Left lung (tissue), 10 donors: ENCODE data around the gene PCSK5. TPM values are rescaled to one million over a fixed set of nuclear protein-coding genes. Genes with fewer than 3 reads are reported as not detected.

Source experiments
- ATAC-seq: fragments of 200-7000 bp; cut with Tn5 transposase; one replicate; pipeline ENCODE4 v1.9.1; 2020; ENCODE audit warnings: moderate library complexity
- DNase-seq, 4 donors: peaks; one replicate each; pipeline ENCODE4 v3.0.0-alpha.2; 2013 to 2020
- H3K27ac ChIP-seq, 2 donors: fragments of 200-600 bp; sonication (generic) in 1 of 2; one replicate each; pipeline versions ENCODE4 v1.5.0 to v1.8.0; 2020 to 2021
- H3K27me3 ChIP-seq, 2 donors: fragments of 200-600 bp; sonication (generic) in 1 of 2; one replicate each; pipeline versions ENCODE4 v1.5.0 to v1.8.0; 2020 to 2021
- H3K36me3 ChIP-seq, 2 donors: fragments of 200-600 bp; sonication (generic) in 1 of 2; one replicate each; pipeline versions ENCODE4 v1.5.0 to v1.8.0; 2020 to 2021
- H3K4me1 ChIP-seq, 2 donors: fragments of 200-600 bp; one replicate each; pipeline ENCODE4 v1.8.0; 2021
- H3K4me3 ChIP-seq, 2 donors: fragments of 200-600 bp; sonication (generic) in 1 of 2; one replicate each; pipeline versions ENCODE4 v1.5.0 to v1.8.0; 2020 to 2021; ENCODE audit warnings: mild to moderate bottlenecking in 1 of 2
- H3K9me3 ChIP-seq, 2 donors: fragments of 200-600 bp; sonication (generic) in 1 of 2; one replicate each; pipeline versions ENCODE4 v1.5.0 to v1.8.0; 2020 to 2021
- intact Hi-C, 2 donors: fragments of 100-400 bp; cut with DNase I; formaldehyde crosslinking; loops; one replicate each; pipeline versions ENCODE4 v1.11.2 to v1.14.2; 2022
- polyA plus RNA-seq, 6 donors: library from polyadenylated mRNA; unstranded; fragments of 120-200 nt; gene quantifications; one replicate each; pipeline ENCODE4 v1.2.1, GENCODE V29; 2013; ENCODE audit not compliant: insufficient read length in 6 of 6
- total RNA-seq, 2 donors: library from RNA; stranded (reverse); fragmentation: NEBNext Ultra II Directional; extraction: Animal tissue kit (Norgen Biotek cat#: 25700); gene quantifications; one replicate each; pipeline ENCODE4 v1.2.1, GENCODE V29; 2021
- TF ChIP-seq, protein P1 (sequence below), 2 donors: fragments of 200-600 bp; sonication (generic) in 1 of 2; IDR thresholded peaks; one replicate each; pipeline versions ENCODE4 v1.5.0 to v1.8.0; 2021; ENCODE audit warnings: antibody characterized with exemption in 2 of 2
- donor health status: DM: no; HTN: yes; CAD: no.
- donor health status: DM: no; HTN: no; CAD: no.

The PCSK5 gene
- total and polyA plus RNA-seq, 8 donors = 6.8 to 20.3 (median 11.3) TPM

DNA sequence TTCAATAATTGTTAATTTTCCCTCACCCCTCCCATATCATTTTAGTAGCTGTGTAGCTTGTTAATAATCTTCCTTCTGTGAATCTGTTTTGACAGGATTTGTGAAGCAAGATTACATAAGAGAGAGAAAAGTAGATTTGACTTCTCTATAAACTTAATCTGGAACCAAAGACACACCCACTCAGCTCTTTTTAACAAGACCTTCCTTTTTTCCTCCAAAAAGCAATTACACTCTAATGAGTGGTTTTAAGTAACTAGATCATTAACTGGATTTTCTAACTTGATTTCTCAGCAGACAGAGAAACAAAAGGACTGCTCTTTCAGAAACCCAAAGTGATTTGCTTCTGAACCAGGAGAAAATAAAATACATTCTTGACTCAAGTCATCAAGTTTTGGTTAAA lies 481.9 kb downstream of the PCSK5 start:
- intact Hi-C loops = no loop called here

DNA sequence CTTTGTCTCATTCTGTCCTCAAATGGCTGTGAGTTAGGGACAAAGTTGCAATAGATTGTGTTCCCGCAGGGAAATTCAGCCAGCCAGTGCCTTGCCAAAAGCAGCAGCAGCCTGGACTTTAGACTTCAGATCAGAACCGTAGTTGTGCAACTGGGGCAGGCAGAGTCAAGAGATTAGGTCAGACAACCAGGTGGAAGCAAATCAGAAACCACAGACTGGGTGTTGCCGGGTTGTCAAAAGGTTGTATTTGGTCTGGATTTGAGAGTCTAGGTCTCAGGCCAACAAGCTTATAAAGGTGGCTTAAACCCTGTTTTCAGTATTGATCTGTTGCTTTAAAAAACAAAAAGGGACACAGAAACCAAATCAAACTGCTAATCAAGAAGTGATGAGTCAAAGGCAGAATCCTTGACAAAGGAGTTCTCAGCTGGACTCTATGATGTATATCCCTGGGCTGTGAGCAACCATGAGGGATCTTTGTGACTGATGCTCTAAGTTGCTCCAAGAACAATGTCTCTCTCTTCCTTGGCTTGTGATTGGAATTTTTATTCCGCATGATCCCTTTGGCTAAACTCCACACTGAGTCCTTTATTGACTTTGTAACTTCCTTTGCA lies 482.8 kb downstream of the PCSK5 start:
- ATAC-seq = peak; percentile 67
- Histone ChIP-seq H3K4me3 (no peak overlapping the region), H3K9me3 (no peaks in the 10 kb centered on the region), H3K36me3 (no peaks in the 10 kb centered on the region), H3K4me1 (peaks cover 17 to 20% of the 10 kb centered on the region in 2 donors), H3K27me3 (no peaks in the 10 kb centered on the region), H3K27ac (no peak overlapping the region)
- TF ChIP-seq, protein P1, sequence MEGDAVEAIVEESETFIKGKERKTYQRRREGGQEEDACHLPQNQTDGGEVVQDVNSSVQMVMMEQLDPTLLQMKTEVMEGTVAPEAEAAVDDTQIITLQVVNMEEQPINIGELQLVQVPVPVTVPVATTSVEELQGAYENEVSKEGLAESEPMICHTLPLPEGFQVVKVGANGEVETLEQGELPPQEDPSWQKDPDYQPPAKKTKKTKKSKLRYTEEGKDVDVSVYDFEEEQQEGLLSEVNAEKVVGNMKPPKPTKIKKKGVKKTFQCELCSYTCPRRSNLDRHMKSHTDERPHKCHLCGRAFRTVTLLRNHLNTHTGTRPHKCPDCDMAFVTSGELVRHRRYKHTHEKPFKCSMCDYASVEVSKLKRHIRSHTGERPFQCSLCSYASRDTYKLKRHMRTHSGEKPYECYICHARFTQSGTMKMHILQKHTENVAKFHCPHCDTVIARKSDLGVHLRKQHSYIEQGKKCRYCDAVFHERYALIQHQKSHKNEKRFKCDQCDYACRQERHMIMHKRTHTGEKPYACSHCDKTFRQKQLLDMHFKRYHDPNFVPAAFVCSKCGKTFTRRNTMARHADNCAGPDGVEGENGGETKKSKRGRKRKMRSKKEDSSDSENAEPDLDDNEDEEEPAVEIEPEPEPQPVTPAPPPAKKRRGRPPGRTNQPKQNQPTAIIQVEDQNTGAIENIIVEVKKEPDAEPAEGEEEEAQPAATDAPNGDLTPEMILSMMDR (IDR thresholded peaks at IDR 0.05) = no peak
- DNase-seq = peak in 2 of 4 donors; percentile 46 to 54
- intact Hi-C loops = no loop called here

More for the DNA sequence above, 481.9 kb downstream of the PCSK5 start:
- DNase-seq = no peak
- Histone ChIP-seq H3K4me3 (no peak overlapping the region), H3K27me3 (no peaks in the 10 kb centered on the region), H3K27ac (no peak overlapping the region), H3K9me3 (no peaks in the 10 kb centered on the region), H3K4me1 (peaks cover 17 to 20% of the 10 kb centered on the region in 2 donors), H3K36me3 (no peaks in the 10 kb centered on the region)
- TF ChIP-seq, protein P1 (IDR thresholded peaks at IDR 0.05) = no peak
- ATAC-seq = no peak

DNA sequence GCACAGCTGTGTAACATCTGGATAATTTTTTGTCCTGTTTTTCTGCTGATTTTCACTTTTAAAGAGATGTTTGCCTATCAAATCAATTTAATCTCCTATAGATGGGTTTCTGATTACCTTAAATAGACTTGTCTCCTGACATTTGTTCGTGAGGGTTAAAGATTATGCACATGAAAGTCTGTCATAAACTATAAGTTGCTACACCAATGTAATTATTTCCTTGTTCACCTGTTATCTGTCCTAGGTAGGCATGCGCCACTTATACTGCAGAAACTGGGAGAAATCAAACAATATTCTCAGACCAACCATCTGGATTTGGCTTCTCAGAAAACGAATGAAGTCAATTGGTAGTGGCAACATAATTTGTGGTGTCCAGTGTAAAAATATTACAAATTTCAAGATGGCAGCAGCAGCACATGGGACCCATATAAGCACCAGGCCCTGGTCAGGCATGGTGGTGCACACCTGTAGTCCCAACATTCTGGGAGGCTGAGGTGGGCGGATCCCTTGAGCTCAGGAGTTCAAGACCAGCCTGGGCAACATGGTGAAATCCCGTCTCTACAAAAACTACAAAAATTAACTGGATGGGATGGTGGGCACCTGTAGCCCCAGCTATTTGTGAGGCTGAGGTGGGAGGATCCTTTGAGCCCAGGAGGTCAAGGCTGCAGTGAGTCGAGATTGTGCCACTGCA lies 483.5 kb downstream of the PCSK5 start:
- no peaks in the 10 kb centered on the region for H3K27me3 ChIP-seq
- H3K27ac ChIP-seq = no peak overlapping the region

DNA sequence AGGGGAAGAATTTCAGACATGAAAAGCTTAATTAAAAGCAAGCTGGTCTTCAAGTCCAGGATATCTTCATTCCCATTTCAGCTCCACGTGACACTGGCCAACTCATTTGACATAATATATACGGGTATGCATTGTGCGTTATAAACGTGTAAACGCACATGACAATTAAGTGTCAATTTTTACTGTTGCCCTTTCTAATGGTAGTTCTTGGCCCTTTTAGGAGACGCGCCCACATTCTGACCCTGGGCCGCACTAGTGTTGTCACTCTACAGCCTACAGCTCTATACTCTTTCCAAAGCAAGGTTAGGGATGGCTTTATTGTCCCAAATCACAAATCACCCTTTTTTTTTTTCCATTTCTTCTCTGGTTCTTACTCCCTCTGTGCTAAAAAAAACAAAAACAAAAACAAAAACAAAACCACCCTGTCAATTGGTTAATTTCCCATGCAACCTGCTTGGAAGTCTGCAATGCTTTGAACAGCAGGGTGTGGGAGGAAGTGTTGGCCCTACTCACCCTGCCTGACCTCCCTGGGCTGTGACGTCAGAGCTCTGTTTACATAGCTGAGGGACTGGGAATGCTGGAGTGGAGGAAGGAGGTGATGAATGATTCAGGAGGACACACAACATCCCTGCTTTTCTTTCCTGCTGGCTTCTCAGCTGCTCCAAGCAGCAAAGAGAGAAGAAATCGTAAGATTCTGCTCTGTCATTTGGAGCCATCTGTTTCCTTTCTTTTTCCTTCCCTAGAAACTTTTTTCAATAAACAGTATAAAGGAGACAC lies 484.5 kb downstream of the PCSK5 start:
- H3K36me3 ChIP-seq = no peaks in the 10 kb centered on the region
- peaks cover 17 to 20% of the 10 kb centered on the region in 2 donors for H3K4me1 ChIP-seq
- H3K9me3 ChIP-seq = no peaks in the 10 kb centered on the region
- intact Hi-C loops = no loop called here
- DNase-seq = peak in 1 of 4 donors; percentile 85
- H3K4me3 ChIP-seq = no peak overlapping the region
- peak; percentile 92 for ATAC-seq
- TF ChIP-seq, protein P1 (IDR thresholded peaks at IDR 0.05) = no peak
- H3K27ac ChIP-seq = no peak overlapping the region
- H3K27me3 ChIP-seq = no peaks in the 10 kb centered on the region

More for the DNA sequence above, 483.5 kb downstream of the PCSK5 start:
- no peak for DNase-seq
- Histone ChIP-seq H3K4me1 (peaks cover 17 to 20% of the 10 kb centered on the region in 2 donors), H3K4me3 (no peak overlapping the region), H3K9me3 (no peaks in the 10 kb centered on the region), H3K36me3 (no peaks in the 10 kb centered on the region)
- ATAC-seq = no peak
- TF ChIP-seq, protein P1 (IDR thresholded peaks at IDR 0.05) = no peak
- intact Hi-C loops = no loop called here

DNA sequence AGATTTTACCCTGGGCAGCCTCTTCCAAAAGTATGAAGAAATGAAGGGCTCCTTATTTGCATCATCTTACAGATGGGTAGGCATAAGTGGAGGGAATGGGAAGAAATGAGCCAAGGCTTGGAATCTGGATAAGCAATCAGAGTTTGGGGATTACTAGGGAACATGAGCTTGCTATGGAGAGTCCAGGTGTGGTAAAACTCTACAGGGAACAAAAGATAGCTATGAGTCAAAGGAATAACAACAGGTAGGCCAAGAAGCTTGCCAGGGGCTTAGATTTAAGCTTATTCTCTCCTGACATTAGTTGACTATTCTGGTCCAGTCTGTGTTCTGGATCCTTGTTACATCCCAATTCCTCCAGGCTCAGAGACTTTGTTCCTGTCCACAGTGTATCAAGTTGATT lies 487.3 kb downstream of the PCSK5 start:
- H3K36me3 ChIP-seq = no peaks in the 10 kb centered on the region
- no peak overlapping the region for H3K27ac ChIP-seq
- peaks cover 8 to 16% of the 10 kb centered on the region in 2 donors for H3K4me1 ChIP-seq
- H3K9me3 ChIP-seq = no peaks in the 10 kb centered on the region
- ATAC-seq = no peak
- TF ChIP-seq, protein P1 (IDR thresholded peaks at IDR 0.05) = no peak
- no peaks in the 10 kb centered on the region for H3K27me3 ChIP-seq
- no peak for DNase-seq
- no peak overlapping the region for H3K4me3 ChIP-seq
- intact Hi-C loops = no loop called here
